Measurements from ENCODE around the gene HYCC1. TPM values are rescaled to one million over a fixed set of nuclear protein-coding genes. Genes with fewer than 3 reads are reported as not detected.
"Not testable (repeated sequence)": the region's sequence is repeated elsewhere in the genome, so short reads cannot be mapped to it uniquely, and the experiment has no call there.

Gene HYCC1
- total RNA-seq, 1 experiment from 2014 or later, result 28.2 TPM

DNA sequence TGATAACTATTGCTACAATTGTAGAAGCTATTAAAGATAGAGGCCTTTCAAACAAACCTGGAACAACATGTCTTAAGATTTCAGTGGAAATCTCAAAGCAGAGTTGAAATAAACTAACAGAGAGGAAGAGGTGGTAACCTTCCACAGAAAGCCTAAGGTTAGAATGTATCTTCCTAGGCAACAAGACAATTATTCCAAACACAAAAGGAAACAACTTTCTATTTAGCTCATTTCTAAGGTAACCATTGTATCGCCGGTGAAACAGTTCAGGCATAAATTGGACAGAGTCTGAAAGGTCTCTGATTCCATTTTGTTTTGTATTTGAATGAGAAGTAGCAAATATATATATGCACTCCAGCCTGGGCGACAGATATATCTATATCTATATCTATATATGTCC, 30.7 kb upstream of the HYCC1 start:
- CTCF ChIA-PET, result interaction anchor here (0.9 kb wide), 1 partner anchor 11 kb away, joined by 4 read pairs; no protein-coding TSS in a partner anchor

DNA sequence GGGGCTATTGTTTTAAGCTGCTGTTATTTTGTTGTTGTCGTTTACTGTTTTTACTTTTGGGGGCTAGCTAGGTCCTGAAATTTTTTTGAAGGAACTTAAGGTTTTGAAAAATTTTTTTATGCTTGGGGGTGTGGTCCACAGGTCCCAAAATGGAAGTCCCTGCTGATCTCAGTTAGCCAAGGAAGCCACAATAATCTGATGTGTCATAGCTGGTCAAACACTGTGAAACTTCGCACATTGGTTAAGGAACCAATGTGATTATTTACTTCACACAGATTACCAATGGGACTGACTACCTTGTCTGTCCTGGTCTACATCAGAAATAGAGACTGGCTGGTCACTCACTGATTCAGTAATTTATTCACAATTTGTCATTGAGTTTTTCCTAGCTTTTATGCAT, 29.5 kb upstream of the HYCC1 start:
- ChIA-PET POLR2A (ENCODE audit: unreplicated experiment) (interaction anchor here (0.6 to 1.1 kb wide), 2 partner anchors 17 kb away, joined by 4 to 5 read pairs; no protein-coding TSS in a partner anchor), CTCF (interaction anchor here (0.6 kb wide), 1 partner anchor 23 kb away, joined by 6 read pairs; no protein-coding TSS in a partner anchor)
- Histone ChIP-seq H3K4me1 (replicated peaks; ENCODE audit: insufficient read depth) (no peaks in the 10 kb centered on the region), H3K79me2 (ENCODE audit: low read depth) (no peaks in the 10 kb centered on the region), H3K4me2 (no peak overlapping the region), H2AFZ (no peak overlapping the region), H3K36me3 (ENCODE audit: low read depth) (no peaks in the 10 kb centered on the region), H3K27me3 (ENCODE audit: insufficient read depth, low read depth) (no peaks in the 10 kb centered on the region), H4K20me1 (ENCODE audit: insufficient read depth) (no peaks in the 10 kb centered on the region), H3K9me2 (ENCODE audit: insufficient read depth) (no peaks in the 10 kb centered on the region), H3K4me3 (no peak overlapping the region), H3K27ac (no peak overlapping the region), H3K9me3 (ENCODE audit: insufficient read depth, low read depth) (no peaks in the 10 kb centered on the region), H3F3A (ENCODE audit: insufficient read depth, low read depth) (no peaks in the 10 kb centered on the region)
- intact Hi-C loops (cut with micrococcal nuclease; ENCODE audit: unreplicated experiment), result no loop called here
- no TSS peak for BruUV-seq (replicated peaks)
- DNase-seq, result no peak
- no peak for TF ChIP-seq CTCF (conservative IDR thresholded peaks at IDR 0.05)
- no peak for TF ChIP-seq EZH2 (IDR thresholded peaks at IDR 0.05; ENCODE audit: low read depth)

More for the DNA sequence above, 30.7 kb upstream of the HYCC1 start:
- Histone ChIP-seq H3K4me1 (replicated peaks; ENCODE audit: insufficient read depth) (no peaks in the 10 kb centered on the region), H3K27ac (no peak overlapping the region), H3K27me3 (ENCODE audit: insufficient read depth, low read depth) (no peaks in the 10 kb centered on the region), H3K9me2 (ENCODE audit: insufficient read depth) (no peaks in the 10 kb centered on the region), H3F3A (ENCODE audit: insufficient read depth, low read depth) (no peaks in the 10 kb centered on the region), H3K4me3 (no peak overlapping the region), H3K36me3 (ENCODE audit: low read depth) (no peaks in the 10 kb centered on the region), H2AFZ (no peak overlapping the region), H3K9me3 (ENCODE audit: insufficient read depth, low read depth) (no peaks in the 10 kb centered on the region), H3K4me2 (no peak overlapping the region), H4K20me1 (ENCODE audit: insufficient read depth) (no peaks in the 10 kb centered on the region), H3K79me2 (ENCODE audit: low read depth) (no peaks in the 10 kb centered on the region)
- DNase-seq, result no peak
- BruUV-seq (replicated peaks), result no TSS peak
- TF ChIP-seq CTCF (conservative IDR thresholded peaks at IDR 0.05) (no peak), EZH2 (IDR thresholded peaks at IDR 0.05; ENCODE audit: low read depth) (no peak)
- intact Hi-C loops (cut with micrococcal nuclease; ENCODE audit: unreplicated experiment), result no loop called here
- POLR2A ChIA-PET (ENCODE audit: unreplicated experiment), result interaction anchor here (0.6 kb wide), 1 partner anchor 180 kb away, joined by 6 read pairs; no protein-coding TSS in a partner anchor

GRCh38 chr7:23039674-23040073, 25.7 kb upstream of the HYCC1 start:
- H3K36me3 ChIP-seq (ENCODE audit: low read depth); H3K4me1 ChIP-seq (replicated peaks; ENCODE audit: insufficient read depth); H3F3A ChIP-seq (ENCODE audit: insufficient read depth, low read depth); H3K27ac ChIP-seq; intact Hi-C loops (cut with micrococcal nuclease; ENCODE audit: unreplicated experiment); BruUV-seq (replicated peaks); POLR2A ChIA-PET (ENCODE audit: unreplicated experiment); CTCF ChIA-PET; H3K79me2 ChIP-seq (ENCODE audit: low read depth); H3K9me3 ChIP-seq (ENCODE audit: insufficient read depth, low read depth); H4K20me1 ChIP-seq (ENCODE audit: insufficient read depth); DNase-seq; H2AFZ ChIP-seq; H3K4me3 ChIP-seq; H3K9me2 ChIP-seq (ENCODE audit: insufficient read depth); H3K27me3 ChIP-seq (ENCODE audit: insufficient read depth, low read depth); H3K4me2 ChIP-seq: not testable (repeated sequence)

DNA sequence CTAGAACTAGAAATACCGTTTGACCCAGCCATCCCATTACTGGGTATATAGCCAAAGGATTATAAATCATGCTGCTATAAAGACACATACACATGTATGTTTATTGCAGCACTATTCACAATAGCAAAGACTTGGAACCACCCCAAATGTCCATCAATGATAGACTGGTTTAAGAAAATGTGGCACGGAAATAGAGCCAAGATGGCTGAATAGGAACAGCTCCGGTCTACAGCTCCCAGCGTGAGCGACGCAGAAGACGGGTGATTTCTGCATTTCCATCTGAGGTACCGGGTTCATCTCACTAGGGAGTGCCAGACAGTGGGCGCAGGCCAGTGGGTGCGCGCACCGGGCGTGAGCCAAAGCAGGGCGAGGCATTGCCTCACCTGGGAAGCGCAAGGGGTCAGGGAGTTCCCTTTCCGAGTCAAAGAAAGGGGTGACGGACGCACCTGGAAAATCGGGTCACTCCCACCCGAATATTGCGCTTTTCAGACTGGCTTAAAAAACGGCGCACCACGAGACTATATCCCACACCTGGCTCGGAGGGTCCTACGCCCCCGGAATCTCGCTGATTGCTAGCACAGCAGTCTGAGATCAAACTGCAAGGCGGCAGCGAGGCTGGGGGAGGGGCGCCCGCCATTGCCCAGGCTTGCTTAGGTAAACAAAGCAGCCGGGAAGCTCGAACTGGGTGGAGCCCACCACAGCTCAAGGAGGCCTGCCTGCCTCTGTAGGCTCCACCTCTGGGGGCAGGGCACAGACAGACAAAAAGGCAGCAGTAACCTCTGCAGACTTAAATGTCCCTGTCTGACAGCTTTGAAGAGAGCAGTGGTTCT, 21.8 kb upstream of the HYCC1 start:
- H3K79me2 ChIP-seq (ENCODE audit: low read depth); H3K27ac ChIP-seq; H3F3A ChIP-seq (ENCODE audit: insufficient read depth, low read depth); H3K4me1 ChIP-seq (replicated peaks; ENCODE audit: insufficient read depth); H2AFZ ChIP-seq; CTCF ChIA-PET; H4K20me1 ChIP-seq (ENCODE audit: insufficient read depth); BruUV-seq (replicated peaks); H3K4me2 ChIP-seq; H3K9me3 ChIP-seq (ENCODE audit: insufficient read depth, low read depth); H3K36me3 ChIP-seq (ENCODE audit: low read depth); H3K9me2 ChIP-seq (ENCODE audit: insufficient read depth); DNase-seq; H3K27me3 ChIP-seq (ENCODE audit: insufficient read depth, low read depth); intact Hi-C loops (cut with micrococcal nuclease; ENCODE audit: unreplicated experiment); H3K4me3 ChIP-seq; POLR2A ChIA-PET (ENCODE audit: unreplicated experiment): not testable (repeated sequence)

All from PC-9 (cell line).